Prostate gland (tissue), 2 donors: ENCODE results near the gene NKX1-1.

Experiments used
- CTCF ChIP-seq, 4 experiments: fragments of 200-600 bp in 2 of 4; fragments of 450-650 bp in 2 of 4; sonication (generic) in 2 of 4; IDR thresholded peaks; 1 replicate in 3 of 4; 2 replicates in 1 of 4; pipeline ENCODE4 v1.5.1; 2016 to 2019; ENCODE audit warnings: antibody characterized with exemption in 4 of 4, mild to moderate bottlenecking in 2 of 4, moderate library complexity in 2 of 4
- POLR2A ChIP-seq: fragments of 450-650 bp; IDR thresholded peaks from one replicate; pipeline ENCODE4 v1.6.1; 2016; ENCODE audit warnings: antibody characterized with exemption, mild to moderate bottlenecking
- POLR2AphosphoS5 ChIP-seq: sonication (generic); formaldehyde crosslinking; IDR thresholded peaks from one replicate; pipeline ENCODE4 v1.6.1; 2017; ENCODE audit warnings: antibody characterized with exemption

GRCh38 chr4:1362046-1362445, 44.2 kb downstream of the NKX1-1 start:
- TF ChIP-seq CTCF (IDR thresholded peaks at IDR 0.05) (no peak), POLR2A (no peak), POLR2AphosphoS5 (no peak)
